NCI-H1694 (cell line): Measurements from ENCODE around the gene IFITM5.
"Not testable (repeated sequence)": the region's sequence is repeated elsewhere in the genome, so short reads cannot be mapped to it uniquely, and the experiment has no call there.

Experiments used
- DNase-seq: peaks from one replicate; lab custom pipeline; 2025; lab: John Stamatoyannopoulos, UW

IFITM5 gene

GRCh38 chr11:312092-312816, 12.9 kb upstream of the IFITM5 start:
- no peak for DNase-seq

GRCh38 chr11:311013-311748, 11.9 kb upstream of the IFITM5 start:
- DNase-seq = not testable (repeated sequence)

- DNase-seq = not testable (repeated sequence)
These were observed 10.8 kb upstream of the IFITM5 start for GRCh38 chr11:309979-310572.

- DNase-seq = not testable (repeated sequence)
These were observed 9.7 kb upstream of the IFITM5 start for GRCh38 chr11:308740-309665.

- not testable (repeated sequence) for DNase-seq
These were observed 8.7 kb upstream of the IFITM5 start, which contains the start of gene IFITM2 for GRCh38 chr11:307766-308708. Gene IFITM2 (plus strand): TSS chr11:307816. CDS start chr11:308193, 377 bp downstream.

GRCh38 chr11:306645-307371, 7.5 kb upstream of the IFITM5 start:
- no peak for DNase-seq

GRCh38 chr11:305844-306211, 6.5 kb upstream of the IFITM5 start:
- DNase-seq = no peak

GRCh38 chr11:304915-305843, 5.9 kb upstream of the IFITM5 start:
- peak; percentile 24 for DNase-seq

GRCh38 chr11:304061-304506, 4.8 kb upstream of the IFITM5 start:
- no peak for DNase-seq

GRCh38 chr11:303363-303762, 4.0 kb upstream of the IFITM5 start:
- no peak for DNase-seq

GRCh38 chr11:299951-300735, 817 bp upstream of the IFITM5 start:
- DNase-seq = no peak

GRCh38 chr11:298406-299065, 790 bp downstream of the IFITM5 start:
- no peak for DNase-seq

- DNase-seq = no peak
These were observed 1.5 kb downstream of the IFITM5 start for GRCh38 chr11:297586-298405.

- no peak for DNase-seq
These were observed 2.2 kb downstream of the IFITM5 start for GRCh38 chr11:297051-297585.

GRCh38 chr11:296171-297050, 2.9 kb downstream of the IFITM5 start:
- DNase-seq = no peak
